GM12878 (cell line): ENCODE results near the gene CSNK2A1.

Experiments
- CBX5 ChIP-seq: sonication (generic); IDR thresholded peaks from 2 replicates; pipeline ENCODE4 v1.6.1; 2016; ENCODE audit warnings: low read depth, moderate library complexity, mild to moderate bottlenecking, inconsistent platforms
- HCFC1 ChIP-seq: fragments of 150-350 bp; IDR thresholded peaks from 2 replicates; pipeline ENCODE4 v1.6.1; 2014; ENCODE audit warnings: low read length
- POLR2A ChIP-seq: IDR thresholded peaks from 2 replicates; pipeline ENCODE4 v1.6.1; 2011; ENCODE audit warnings: low read depth, mild to moderate bottlenecking, low read length
- TAF1 ChIP-seq: IDR thresholded peaks from 2 replicates; pipeline ENCODE4 v1.6.1; 2011; ENCODE audit warnings: mild to moderate bottlenecking, low read depth, low read length, borderline replicate concordance
- ZBED1 ChIP-seq: IDR thresholded peaks from 2 replicates; pipeline ENCODE4 v1.6.1; 2016; ENCODE audit warnings: borderline replicate concordance
- TF ChIP-seq, protein P1 (sequence below), 3 experiments: IDR thresholded peaks in 2 of 3; conservative IDR thresholded peaks in 1 of 3; 2 replicates each; pipeline ENCODE4 v1.5.1; 2011; ENCODE audit warnings: low read depth in 3 of 3, low read length in 3 of 3, mild to moderate bottlenecking in 3 of 3, control low read depth in 2 of 3, moderate library complexity in 2 of 3, inconsistent platforms in 1 of 3, mixed read lengths in 1 of 3; ENCODE audit not compliant: control insufficient read depth in 2 of 3, insufficient read depth in 1 of 3; ENCODE audit errors: extremely low read depth in 1 of 3
- TF ChIP-seq, protein P2 (sequence below): IDR thresholded peaks from 2 replicates; pipeline ENCODE4 v1.6.1; 2012; ENCODE audit warnings: low read depth, low read length, improper control_type of control experiment

DNA sequence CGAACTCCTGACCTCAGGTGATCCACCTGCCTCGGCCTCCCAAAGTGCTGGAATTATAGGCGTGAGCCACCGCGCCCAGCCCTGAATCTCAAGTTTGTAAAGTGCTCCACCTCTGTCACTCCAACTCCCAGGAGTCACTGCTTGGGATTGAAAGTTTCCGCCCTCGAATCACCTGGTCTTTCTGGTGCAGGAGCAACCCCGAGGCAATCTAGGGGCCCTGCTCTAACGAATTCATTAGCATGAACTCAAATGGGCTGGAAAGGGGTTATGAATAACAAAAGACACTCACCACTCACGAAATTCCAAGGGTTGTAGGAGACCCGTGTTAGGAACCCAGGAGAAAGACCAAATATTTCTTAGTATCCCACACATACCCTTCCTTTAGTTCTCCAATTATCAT lies 109.4 kb downstream of the CSNK2A1 start:
- TF ChIP-seq HCFC1, result no peak
- TF ChIP-seq, protein P1, sequence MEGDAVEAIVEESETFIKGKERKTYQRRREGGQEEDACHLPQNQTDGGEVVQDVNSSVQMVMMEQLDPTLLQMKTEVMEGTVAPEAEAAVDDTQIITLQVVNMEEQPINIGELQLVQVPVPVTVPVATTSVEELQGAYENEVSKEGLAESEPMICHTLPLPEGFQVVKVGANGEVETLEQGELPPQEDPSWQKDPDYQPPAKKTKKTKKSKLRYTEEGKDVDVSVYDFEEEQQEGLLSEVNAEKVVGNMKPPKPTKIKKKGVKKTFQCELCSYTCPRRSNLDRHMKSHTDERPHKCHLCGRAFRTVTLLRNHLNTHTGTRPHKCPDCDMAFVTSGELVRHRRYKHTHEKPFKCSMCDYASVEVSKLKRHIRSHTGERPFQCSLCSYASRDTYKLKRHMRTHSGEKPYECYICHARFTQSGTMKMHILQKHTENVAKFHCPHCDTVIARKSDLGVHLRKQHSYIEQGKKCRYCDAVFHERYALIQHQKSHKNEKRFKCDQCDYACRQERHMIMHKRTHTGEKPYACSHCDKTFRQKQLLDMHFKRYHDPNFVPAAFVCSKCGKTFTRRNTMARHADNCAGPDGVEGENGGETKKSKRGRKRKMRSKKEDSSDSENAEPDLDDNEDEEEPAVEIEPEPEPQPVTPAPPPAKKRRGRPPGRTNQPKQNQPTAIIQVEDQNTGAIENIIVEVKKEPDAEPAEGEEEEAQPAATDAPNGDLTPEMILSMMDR (IDR thresholded peaks at IDR 0.05 in 2 of 3, conservative IDR thresholded peaks at IDR 0.05 in 1 of 3; ENCODE audit: control insufficient read depth in 2 of 3, extremely low read depth in 1 of 3, insufficient read depth in 1 of 3, low read depth in 3 of 3, low read length in 3 of 3), result no peak
- TF ChIP-seq CBX5, result no peak
- TF ChIP-seq TAF1, result no peak
- TF ChIP-seq ZBED1, result no peak
- no peak for TF ChIP-seq POLR2A
- TF ChIP-seq, protein P2, sequence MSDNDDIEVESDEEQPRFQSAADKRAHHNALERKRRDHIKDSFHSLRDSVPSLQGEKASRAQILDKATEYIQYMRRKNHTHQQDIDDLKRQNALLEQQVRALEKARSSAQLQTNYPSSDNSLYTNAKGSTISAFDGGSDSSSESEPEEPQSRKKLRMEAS, result no peak
